SK-N-MC (cell line): ENCODE measurements around the gene BCDIN3D.

Experiments
- EZH2 ChIP-seq: fragments of 200-600 bp; sonication (generic); IDR thresholded peaks from one replicate; pipeline ENCODE4 v1.6.1; 2017; ENCODE audit warnings: antibody characterized with exemption
- POLR2AphosphoS5 ChIP-seq: IDR thresholded peaks from 2 replicates; pipeline ENCODE4 v1.6.1; 2012; ENCODE audit warnings: mild to moderate bottlenecking, low read depth, low read length, borderline replicate concordance

DNA sequence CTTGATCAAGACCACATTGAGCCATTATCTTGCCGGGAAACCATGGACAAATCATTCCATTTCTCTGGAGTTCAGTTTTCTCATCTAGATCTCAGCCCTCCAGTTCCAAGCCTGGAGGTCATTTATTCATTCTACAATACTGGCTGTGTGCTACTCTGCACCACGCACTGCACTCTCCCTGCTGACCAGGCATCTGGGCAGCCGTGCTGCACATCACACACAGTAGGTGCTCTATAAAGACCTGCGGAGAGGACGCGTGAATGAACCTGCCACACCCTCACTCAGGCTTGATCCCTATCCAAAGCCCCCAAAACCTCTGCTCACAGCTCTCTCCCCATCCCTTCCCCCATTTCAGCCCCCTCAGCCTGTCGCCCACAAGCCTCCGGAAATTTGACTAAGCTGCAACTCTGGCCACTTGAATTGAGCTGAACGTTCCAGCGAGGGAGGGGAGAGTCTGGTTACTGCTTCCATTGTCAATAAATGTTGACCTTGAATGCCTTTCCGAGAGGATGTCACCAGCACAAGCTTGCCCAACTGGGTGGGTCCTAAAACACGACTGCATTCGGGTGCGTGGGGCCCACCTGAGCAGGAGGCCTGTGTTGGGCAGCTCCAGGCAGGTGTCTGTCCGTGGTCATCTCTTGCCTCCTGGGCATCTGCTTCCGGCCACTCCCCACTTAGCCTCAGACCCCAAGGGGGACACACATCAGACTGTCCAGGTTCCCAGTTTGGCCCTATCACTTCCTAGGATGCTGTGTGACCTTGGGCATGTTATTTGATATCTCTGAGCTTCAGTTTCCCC lies 43.0 kb upstream of the BCDIN3D start:
- no peak for TF ChIP-seq POLR2AphosphoS5
- TF ChIP-seq EZH2: no peak
